H1 (cell line): ENCODE data around the gene PTGIS. TPM values are rescaled to one million over a fixed set of nuclear protein-coding genes. Genes with fewer than 3 reads are reported as not detected.

Experiments
- BACH1 ChIP-seq: IDR thresholded peaks from 2 replicates; pipeline ENCODE4 v1.6.1; 2012; ENCODE audit warnings: low read length, improper control_type of control experiment
- RAD21 ChIP-seq, 2 experiments: IDR thresholded peaks in 1 of 2; conservative IDR thresholded peaks in 1 of 2; 2 replicates each; pipeline ENCODE4 v1.6.1; 2011; ENCODE audit warnings: low read depth in 2 of 2, low read length in 2 of 2, improper control_type of control experiment in 1 of 2, inconsistent platforms in 1 of 2, mild to moderate bottlenecking in 1 of 2, moderate library complexity in 1 of 2
- RNF2 ChIP-seq: fragments of 200-900, 300-1000 bp; sonication (generic); IDR thresholded peaks from 2 replicates; pipeline ENCODE4 v1.7.1; 2016; ENCODE audit warnings: borderline replicate concordance, low read depth, mild to moderate bottlenecking, antibody characterized with exemption, low read length; ENCODE audit not compliant: poor library complexity, severe bottlenecking; ENCODE audit errors: missing control alignments
- SP4 ChIP-seq: IDR thresholded peaks from 2 replicates; pipeline ENCODE4 v1.6.1; 2012; ENCODE audit warnings: low read length, inconsistent platforms
- polyA plus RNA-seq, 7 experiments: library from polyadenylated mRNA; depleted of rRNA in 3 of 7; stranded (reverse) in 5 of 7; unstranded in 2 of 7; fragments of >200 nt in 5 of 7; fragments of 200-250 nt in 2 of 7; gene quantifications; 1 replicate in 5 of 7; 2 replicates in 1 of 7; 4 replicates in 1 of 7; pipeline versions ENCODE4 v1.2.1 to v1.2.3, GENCODE V29; 2011 to 2013; ENCODE audit warnings: missing spikeins in 2 of 7, mixed read lengths in 2 of 7
- total RNA-seq: library from RNA; stranded (reverse); fragmentation: NEBNext Ultra II Directional; extraction: Animal tissue kit (Norgen Biotek cat#: 25700); gene quantifications from 2 replicates; pipeline ENCODE4 v1.2.1, GENCODE V29; 2021
- TF ChIP-seq, protein P1 (sequence below): IDR thresholded peaks from 2 replicates; pipeline ENCODE4 v1.6.1; 2011; ENCODE audit warnings: low read depth, mild to moderate bottlenecking, low read length; ENCODE audit not compliant: insufficient read depth

The PTGIS gene
- total and polyA plus RNA-seq, 2 of the 8 experiments (the other 6 are each of a cell fraction or from before 2014, with no cell fraction given) = 29.9 to 35.5 TPM

DNA sequence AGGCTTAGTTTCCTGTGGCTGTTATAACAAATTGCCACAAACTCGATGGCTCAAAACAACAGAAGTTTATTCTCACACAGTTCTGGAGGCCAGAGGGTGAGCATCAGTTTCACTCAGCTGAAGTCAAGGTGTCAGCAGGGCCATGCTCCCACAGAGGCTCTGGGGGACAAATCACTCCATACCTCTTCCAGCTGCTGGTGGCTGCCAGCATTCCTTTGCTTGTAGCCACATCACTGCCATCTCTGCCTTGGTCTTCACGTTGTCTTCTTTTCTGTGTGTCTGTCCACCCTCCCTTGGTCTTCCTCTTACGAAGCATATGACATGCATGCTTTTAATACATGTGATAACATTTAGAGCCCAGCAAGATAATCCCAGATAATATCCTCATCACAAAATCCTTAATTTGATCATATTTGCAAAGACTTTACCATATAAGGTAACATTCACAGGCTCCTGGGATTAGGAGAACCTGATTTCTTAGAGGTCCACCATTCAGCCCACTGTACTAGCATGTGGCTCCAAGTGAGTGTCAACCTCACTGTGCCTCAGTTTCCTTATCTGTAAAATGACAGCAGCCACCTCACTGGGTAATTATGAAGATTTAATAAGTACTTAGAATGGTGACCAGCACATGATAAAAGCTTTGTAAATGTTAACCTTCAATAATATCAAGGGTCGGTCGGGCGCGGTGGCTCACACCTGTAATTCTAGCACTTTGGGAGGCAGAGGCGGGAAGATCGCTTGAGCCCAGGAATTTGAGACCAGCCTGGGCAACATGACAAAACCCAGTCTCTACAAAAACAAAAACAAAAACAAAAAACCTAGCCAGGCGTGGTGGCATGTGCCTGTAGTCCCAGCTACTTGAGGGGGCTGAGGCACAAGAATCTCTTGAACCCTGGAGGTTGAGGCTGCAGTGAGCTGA lies 14.7 kb upstream of the PTGIS start (continued):
- TF ChIP-seq, protein P1, sequence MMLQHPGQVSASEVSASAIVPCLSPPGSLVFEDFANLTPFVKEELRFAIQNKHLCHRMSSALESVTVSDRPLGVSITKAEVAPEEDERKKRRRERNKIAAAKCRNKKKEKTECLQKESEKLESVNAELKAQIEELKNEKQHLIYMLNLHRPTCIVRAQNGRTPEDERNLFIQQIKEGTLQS = no peak
- TF ChIP-seq SP4 = no peak
- no peak for TF ChIP-seq RAD21 (IDR thresholded peaks at IDR 0.05 in 1 of 2, conservative IDR thresholded peaks at IDR 0.05 in 1 of 2; ENCODE audit: low read depth in 2 of 2, low read length in 2 of 2)
- no peak for TF ChIP-seq BACH1
- TF ChIP-seq RNF2 = no peak
